Measurements from ENCODE around the gene GNPTAB.
"Not testable (repeated sequence)": the region's sequence is repeated elsewhere in the genome, so short reads cannot be mapped to it uniquely, and the experiment has no call there.

The GNPTAB gene

DNA sequence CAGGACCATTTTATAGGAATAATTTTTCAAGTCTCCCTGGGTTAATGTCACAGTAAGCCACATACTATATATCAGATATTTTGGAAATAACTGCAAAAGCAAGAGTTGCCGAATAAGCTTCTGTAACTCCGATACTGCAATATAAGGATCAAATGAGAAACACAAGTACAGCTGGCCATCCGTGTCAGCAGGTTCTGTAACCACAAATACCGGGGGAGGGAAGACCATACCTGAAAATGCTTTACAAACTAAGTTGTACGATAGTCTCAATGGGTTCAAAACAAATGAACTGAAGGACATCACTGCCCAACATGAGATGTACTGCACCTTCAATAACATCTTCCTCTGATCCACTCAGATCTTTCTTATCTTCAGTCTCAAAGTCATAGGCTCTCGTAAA, 93.3 kb downstream of the GNPTAB start:
- no peak for DNase-seq (ENCODE audit: low read depth)

DNA sequence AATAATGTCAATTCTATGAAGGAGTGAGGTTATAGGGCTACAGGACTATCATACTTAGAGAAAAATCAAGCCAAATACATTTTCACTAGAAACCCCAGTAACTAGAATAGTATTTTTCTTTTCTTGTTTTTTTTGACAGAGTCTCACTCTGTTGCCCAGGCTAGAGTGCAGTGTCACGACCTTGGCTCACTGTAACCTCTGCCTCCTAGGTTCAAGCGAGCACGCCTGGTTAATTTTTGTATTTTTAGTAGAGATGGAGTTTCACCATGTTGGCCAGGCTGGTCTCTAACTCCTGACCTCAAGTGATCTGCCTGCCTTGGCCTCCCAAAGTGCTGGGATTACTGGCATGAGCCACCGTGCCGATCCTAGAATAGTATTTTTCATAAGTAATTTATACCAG, 96.3 kb downstream of the GNPTAB start:
- DNase-seq (ENCODE audit: low read depth): not testable (repeated sequence)

DNA sequence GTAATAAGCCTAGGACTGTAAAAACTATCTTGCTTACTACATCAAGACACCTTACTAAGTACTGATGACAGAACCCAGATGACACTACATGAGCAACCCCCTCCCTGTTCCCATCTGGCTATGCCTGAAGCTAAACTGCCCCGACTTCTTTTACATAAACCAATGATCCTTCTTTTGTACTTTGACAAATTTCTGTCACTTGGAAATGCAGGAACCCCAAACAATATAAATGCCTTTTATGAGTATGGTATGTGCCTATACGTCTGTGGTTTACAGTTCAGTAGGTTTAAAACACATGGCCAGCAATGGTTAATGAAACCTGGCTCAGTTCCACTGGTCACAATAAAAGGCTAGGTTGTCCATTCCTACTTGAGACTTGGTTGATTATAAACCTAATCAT, 97.6 kb downstream of the GNPTAB start:
- DNase-seq (ENCODE audit: low read depth): no peak

DNA sequence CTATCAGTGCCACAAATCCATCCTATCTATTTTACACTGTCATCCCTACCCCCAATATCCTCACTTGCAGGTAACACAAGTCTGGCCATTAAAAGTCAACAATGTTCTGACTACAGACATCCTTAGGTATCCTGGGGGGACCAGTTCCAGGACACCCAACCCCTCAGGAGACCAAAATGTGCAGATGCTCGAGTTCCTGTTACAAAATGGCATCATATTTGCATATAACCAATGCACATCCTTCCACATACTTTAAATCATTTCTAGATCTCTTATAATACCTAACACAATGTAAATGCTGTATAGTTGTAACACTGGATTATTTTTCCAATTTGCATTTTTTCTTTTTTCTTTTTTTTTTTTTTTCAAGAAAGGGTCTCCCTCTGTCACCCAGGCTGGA, 98.4 kb downstream of the GNPTAB start:
- DNase-seq (ENCODE audit: low read depth): no peak

DNA sequence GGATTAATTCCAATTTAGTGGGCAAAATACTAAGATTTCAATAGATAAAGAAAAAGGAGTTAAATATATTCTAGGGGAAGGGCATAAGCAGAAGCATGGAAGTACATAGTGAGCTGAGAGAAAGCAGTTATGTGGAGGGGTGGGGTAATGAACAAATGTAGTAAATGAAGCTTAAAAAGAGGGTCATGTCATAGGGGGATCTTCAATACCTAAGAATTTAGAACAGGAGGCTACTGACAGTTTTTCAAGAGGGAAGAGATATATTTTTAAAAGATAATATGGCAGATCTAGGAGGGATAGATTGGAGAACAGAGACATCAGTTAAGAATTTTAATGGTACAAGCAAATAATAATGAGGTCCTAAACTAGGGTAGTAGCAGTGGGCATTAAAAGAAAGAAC, 100.9 kb downstream of the GNPTAB start:
- no peak for DNase-seq (ENCODE audit: low read depth)

DNA sequence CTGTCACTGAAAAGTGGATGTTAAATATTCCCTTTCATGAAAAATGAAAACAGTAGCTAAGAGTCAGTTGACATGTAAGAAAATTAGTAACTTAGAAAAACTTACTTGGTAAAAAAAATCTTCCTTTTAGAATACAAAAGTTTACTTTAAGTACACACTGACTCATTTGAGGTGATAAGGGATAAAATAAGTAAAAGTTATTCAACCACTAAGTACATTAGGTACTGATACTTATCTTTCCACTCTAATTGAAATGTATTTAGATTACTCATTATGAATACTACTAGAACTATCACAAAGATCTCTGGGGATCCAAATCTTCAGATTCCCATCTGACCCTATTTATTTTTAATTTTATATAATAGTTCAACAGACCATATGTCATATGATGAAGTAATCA, 103.7 kb downstream of the GNPTAB start:
- DNase-seq (ENCODE audit: low read depth): no peak

DNA sequence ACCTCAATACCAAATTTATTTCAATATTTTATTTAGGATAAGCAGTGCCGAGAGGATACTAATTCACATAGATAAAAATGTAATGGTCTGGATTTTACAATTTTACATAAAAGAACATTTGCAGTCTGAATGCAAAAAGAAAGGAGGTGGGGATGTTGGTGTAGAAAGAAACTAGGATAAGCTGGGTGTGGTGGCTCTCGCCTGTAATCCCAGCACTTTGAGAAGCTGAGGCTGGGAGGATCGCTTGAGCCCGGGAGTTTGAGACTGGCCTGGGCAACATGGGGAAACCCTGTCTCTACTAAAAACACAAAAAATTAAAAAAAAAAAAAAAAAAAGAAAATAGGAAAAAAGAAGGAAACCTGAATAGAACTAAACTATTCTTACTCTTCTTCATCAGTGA, 108.4 kb downstream of the GNPTAB start:
- DNase-seq (ENCODE audit: low read depth): no peak

DNA sequence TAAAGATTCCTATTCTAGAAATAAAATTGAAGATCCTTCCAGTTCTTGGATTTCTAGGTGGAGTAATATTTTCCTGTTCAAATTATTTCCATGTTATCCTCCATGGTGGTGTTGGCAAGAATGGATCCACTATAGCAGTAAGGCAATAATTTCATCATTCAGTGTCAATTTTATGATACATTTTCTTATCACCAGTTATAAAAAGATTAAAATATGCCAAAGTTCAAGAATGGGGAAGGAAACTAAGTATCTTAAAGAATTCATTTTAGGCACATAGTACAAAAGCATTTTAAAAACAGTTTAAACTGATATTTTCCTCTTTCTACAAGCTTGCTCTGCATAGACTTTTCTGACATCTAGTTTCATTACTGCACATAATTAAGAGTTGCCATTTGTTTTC, 110.6 kb downstream of the GNPTAB start:
- DNase-seq (ENCODE audit: low read depth): no peak

DNA sequence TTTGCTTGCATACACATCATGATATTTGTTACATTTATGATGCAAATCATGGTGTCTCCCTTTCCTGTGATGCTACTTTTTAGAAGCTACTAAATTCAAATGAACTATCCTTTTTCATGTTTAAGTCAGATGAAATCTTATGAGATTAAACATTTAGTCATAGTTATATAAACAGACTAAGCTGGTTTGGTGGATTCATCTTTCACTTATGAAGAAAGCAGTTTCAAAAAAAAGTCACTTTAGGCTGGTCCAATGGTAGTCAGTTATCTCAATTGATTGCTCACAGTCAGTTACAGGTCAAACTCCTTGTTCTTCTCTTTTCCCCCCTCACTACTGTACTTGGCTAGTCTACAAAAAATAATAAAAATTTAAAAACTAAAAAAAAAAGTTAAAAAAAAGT, 111.2 kb downstream of the GNPTAB start:
- DNase-seq (ENCODE audit: low read depth): peak; percentile 45

DNA sequence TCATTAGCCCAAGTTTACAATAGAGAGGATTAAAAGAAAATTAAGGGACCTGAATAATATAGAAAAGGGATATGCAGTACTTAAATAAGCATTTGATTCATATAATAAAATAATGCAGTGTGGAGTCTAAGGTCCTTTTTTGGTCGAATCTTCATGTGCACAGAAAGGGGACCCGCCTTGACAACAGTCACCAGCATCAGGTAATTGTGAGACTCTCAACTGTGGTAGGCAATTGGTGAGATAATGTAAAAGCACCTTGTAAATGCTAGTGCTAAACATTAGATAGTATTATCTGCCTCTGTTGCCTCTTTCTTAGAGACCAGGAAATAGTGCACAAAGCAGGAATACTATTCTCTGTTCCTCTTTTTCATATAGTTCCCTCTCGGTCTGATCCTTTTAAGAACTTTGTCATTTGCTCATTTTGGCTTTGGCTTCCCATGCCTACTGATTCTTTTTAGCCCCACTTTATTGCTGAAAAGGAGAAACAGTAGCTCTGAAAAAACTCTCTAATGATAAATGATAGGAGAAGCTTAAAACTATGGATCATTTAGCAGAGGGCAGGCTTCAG, 115.8 kb downstream of the GNPTAB start:
- no peak for DNase-seq (ENCODE audit: low read depth)

DNA sequence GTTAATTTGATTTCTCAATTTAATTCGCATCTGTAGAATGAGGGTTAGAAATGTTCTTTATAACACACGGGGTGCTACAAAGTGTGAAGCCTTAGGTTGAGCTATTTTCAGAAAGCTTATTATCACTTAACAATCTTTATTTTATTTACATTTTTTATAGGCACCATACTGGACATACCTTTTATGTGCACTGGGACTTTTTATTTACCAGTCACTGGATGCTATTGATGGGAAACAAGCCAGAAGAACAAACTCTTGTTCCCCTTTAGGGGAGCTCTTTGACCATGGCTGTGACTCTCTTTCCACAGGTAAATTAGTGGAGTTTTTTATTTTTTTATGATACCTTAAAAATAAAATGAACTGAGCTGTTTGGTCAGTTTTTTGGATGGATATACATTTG, 116.8 kb downstream of the GNPTAB start:
- DNase-seq (ENCODE audit: low read depth): no peak

DNA sequence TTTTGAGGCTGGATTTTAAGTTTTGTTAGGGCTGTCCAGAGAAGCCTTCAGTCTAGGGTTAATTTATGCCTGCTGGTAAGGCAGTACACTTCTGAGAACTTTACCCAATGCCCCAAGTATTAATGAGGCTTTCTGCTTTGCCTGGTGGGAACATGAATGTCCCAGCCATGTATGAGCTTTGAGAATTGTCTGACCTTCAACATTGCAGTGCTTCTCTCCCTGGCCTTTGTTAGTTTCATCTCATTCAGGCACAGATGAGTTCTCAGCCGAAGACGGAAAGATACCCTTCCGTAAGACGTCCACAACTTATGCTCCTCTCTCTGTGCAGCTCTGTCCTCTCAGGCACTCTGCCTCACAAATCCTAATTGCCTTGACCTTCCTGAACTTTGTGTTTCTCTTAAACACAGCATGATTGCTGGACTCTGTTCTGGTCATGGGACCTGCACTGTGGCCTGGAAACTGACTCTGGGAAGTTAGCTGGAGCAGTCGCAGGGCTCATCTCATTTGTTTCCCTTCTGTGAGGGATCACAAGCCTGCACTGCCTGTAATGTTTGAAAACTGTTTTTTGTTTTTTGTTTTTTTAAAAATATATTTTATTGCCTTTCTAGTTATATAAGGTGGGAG, 117.6 kb downstream of the GNPTAB start:
- no peak for DNase-seq (ENCODE audit: low read depth)

DNA sequence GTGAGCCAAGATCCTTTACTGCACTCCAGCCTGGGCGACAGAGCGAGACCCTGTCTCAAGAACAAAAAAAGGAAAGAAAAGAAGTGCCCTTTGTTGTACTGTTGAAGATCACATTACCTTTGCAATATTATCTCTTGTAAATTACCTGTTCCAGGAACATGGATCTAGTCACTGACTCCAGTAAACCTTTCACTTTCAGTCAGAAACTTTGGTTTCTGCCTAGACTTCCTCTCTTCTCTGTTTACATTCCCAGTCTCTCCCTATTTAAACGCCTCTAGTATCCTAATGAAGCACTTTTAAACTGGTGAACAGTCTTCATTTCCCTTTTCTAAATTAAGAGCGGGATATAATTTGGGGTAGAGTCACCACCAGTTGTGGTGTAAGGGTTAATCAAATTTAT, 120.5 kb downstream of the GNPTAB start:
- no peak for DNase-seq (ENCODE audit: low read depth)

DNA sequence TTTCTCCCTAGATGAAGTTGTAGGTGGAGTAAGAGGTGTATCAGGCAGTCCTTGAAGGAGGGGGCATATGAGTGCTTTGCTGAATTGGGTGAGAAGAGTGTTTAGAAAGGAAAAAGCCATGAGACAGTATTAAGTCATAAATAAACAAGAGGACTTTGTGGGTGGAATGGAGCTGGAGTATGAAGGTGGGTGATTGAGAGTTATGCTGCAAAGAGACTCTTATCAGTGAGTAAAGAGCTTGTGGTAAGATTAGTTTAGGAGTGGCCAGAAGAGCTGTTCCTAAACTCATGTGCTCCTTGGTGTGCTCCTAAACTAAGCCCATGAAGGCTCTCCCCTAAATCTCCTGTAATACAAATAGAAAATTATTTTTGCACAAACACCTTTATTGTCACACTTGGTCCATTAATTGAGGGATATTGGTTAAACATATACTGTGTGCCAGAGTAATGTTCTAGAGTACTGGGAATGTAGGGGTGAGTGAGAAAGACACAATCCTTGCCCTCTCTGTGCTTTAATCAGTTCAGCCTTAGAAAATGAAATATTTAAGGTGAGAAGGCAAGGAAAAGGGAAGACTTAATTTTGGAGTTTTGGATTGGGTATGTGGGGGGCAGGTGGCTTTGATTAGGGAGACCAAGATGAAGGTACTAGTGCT, 123.5 kb downstream of the GNPTAB start:
- peak; percentile 31 for DNase-seq (ENCODE audit: low read depth)

DNA sequence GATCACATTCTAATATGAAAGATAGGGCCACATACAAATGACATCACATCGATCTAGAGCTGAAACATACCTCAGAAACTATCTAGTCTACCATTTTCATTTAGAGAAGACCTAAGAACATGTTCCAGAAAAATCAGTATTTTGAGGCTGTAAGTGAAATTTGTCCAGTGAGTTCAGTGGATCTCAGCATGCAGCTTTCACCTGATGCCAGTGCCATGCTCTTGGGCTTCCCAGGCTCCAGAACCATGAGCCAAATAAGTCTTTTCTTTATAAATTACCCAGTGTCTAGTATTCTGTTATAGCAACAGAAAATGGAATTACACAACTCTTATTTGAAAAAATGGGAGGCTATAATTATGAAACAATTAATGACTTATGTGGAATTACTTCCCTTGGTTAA, 124.4 kb downstream of the GNPTAB start:
- no peak for DNase-seq (ENCODE audit: low read depth)

DNA sequence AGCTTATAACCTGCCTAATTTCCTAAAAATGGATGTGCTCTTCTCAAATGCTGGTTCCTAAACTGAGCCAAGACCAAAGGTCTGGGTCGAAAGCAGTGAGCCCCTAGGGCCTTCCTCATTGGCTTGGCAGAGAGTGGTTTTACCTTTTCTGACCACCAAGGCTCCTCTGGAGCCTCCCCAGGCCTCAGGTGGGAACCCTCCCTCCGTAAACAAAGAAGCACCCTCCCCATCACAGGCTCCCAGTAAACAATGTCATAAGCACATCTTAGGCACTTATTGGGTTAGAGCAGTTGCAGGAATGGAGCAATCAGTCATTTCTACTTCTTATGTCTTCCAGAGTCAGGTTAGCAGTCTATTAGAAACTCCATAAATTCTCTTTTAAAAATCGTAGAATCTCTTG, 127.3 kb downstream of the GNPTAB start:
- no peak for DNase-seq (ENCODE audit: low read depth)

DNA sequence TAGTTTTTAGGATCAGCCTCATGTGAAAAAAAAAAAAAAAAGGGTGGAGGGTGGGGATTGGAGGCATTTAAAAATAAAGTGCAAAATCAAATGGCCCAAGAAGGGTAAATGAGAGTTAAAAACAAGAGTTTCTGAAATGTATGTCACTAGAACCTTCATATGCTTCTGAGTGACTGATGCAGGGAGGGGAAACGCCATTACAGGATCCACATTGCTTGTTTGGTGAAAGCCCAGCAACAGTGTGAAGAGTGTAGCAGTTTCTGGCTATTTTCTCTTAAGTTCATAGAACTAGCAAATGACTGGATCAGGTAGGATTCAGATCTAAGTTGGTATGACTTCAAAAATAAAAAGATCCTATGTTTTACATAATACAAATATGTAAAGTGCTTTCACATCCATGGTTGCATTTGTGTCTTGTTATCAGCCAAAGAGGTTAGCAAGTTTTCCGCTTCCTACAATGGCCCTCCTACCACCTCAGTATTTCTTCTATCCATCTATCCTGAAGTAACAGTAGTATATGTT, 130.4 kb downstream of the GNPTAB start:
- no peak for DNase-seq (ENCODE audit: low read depth)

DNA sequence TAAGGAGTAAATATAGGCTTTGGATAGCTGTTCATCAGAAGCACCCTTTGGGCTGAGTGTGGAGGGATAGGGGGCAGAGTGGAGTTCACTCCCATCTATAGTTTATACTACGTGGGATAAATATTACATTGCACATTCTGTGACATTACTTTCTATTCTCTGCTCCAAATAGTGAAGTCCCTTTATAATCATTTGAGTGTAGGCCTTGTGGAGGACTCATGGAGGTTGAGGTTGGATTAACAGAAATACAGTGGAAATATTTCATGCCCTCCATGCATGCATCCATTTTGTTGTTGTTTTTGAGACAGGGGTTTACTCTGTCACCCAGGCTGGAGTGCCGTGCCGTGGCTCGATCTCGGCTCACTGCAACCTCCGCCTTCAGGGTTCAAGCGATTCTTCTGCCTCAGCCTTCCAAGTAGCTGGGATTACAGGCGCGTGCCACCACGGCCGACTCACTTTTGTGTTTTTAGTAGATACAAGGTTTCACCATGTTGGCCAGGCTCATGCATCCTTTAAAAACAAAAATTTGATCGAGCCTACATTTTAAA, 131.9 kb downstream of the GNPTAB start:
- peak; percentile 42 for DNase-seq (ENCODE audit: low read depth)

DNA sequence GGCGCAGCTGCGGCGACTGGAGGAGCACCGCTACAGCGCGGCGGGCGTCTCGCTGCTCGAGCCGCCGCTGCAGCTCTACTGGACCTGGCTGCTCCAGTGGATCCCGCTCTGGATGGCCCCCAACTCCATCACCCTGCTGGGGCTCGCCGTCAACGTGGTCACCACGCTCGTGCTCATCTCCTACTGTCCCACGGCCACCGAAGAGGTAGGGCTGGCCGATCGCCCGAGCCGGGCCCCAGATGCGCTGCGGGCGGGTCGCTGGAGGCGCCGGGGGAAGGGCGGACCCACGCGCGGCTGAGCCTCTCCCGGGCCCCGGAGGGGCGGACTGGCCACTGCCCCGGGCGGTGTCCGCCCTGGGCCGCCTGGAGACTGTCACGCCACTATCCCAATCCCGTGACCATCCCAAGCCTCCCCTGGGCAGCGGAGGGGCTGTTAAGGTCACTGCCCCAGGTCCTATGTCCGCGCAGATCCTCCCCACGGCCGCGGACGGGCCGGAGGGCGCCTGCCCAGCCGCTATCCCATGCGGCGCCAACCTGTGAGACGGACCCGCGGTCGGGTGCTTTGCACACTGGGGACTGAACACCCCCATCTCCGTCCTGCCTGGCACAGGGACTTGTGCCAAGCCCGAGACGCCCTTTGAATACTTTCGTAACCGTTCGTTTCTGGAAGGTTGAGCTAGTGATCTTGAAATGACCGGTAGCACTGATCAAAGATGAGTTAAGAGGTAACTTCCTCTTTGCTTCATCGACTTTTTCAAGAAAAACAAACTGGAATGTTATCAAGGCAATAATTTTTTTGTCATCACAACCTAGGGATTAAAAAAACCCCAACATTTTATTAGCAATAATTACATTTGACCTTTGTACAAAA, 132.6 kb downstream of the GNPTAB start:
- peak; percentile 52 for DNase-seq (ENCODE audit: low read depth)

DNA sequence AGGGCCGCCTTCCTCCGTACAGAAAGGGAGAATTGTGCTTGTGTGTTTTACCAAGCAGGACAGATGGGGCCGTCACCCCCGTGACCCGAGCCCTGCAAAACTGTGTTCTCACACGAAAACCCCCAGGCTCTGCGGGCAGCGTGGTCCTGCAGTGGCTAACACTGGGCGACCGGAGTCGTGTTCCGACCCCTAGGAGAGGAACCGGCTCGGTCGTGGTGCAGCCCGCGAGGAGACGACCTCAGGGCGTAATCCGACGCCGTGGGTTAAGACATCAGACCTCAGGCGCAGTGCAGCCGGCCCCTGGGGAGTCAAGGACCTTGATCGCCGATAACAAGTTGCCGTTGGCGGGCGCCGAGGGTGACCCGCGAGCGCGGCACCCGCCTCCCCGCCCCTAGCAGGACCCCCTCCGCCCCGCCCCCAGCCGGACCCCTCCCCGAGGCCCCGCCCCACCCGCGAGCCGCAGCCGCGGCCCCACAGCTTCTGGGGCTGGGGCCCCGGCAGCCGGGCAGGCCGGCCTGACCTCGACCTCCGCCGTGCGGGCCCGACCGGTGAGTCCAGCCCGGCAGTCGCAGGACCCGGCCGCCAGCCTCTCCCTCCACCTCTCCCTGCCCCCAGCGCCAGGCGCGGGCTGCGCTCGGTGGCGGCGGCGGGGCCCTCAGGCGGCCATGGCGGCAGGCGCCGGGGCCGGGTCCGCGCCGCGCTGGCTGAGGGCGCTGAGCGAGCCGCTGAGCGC, 133.4 kb downstream of the GNPTAB start, which contains the start of gene CHPT1:
CHPT1 (plus strand) TSS at position 444 of the 733 bp plus-strand sequence; CDS start at position 666, 222 bp downstream.
- peak; percentile 73 for DNase-seq (ENCODE audit: low read depth)

All from ELR (cell line).